B cell (primary cell): Measurements from ENCODE around the gene AP1AR. TPM values are rescaled to one million over a fixed set of nuclear protein-coding genes. Genes with fewer than 3 reads are reported as not detected.

Source experiments
- ATAC-seq: fragments of 200-7000 bp; cut with Tn5 transposase; one replicate; pipeline ENCODE4 v1.10.0; 2021; ENCODE audit warnings: low read depth, mild to moderate bottlenecking, moderate number of reproducible peaks, moderate library complexity
- CTCF ChIA-PET: fragments of 350-600 bp; sonication (Branson Sonifier 250); formaldehyde crosslinking; loops from one replicate; lab custom pipeline; 2021; ENCODE audit warnings: antibody characterized with exemption, inconsistent platforms; lab: Charles Lee
- POLR2A ChIA-PET: fragments of 350-600 bp; sonication (Branson Sonifier 250); formaldehyde crosslinking; loops from one replicate; lab custom pipeline; 2021; ENCODE audit warnings: antibody characterized with exemption; lab: Charles Lee
- DNase-seq: peaks from one replicate; pipeline ENCODE4 v3.0.0; 2013
- H2AFZ ChIP-seq: 2 replicates; pipeline ENCODE4 v1.6.1; 2012; ENCODE audit warnings: mild to moderate bottlenecking, low read depth, low read length; ENCODE audit not compliant: insufficient read depth, poor library complexity, severe bottlenecking
- H3K27ac ChIP-seq, 2 donors: 1 replicate in 1 of 2; 2 replicates in 1 of 2; pipeline ENCODE4 v1.5.1; 2012 to 2013; ENCODE audit warnings: low read length in 2 of 2, mild to moderate bottlenecking in 2 of 2, moderate library complexity in 1 of 2
- H3K27me3 ChIP-seq, 4 experiments: fragments of 200-600 bp in 1 of 4; sonication (generic) in 1 of 4; replicated peaks in 1 of 4; 1 replicate in 2 of 4; 2 replicates in 2 of 4; pipeline versions ENCODE4 v1.6.1 to v1.7.0; 2013 to 2016; ENCODE audit warnings: low read length in 3 of 4, mild to moderate bottlenecking in 2 of 4, mixed read lengths in 1 of 4, moderate library complexity in 1 of 4; ENCODE audit not compliant: insufficient read depth in 4 of 4, control insufficient read depth in 3 of 4; ENCODE audit errors: control extremely low read depth in 1 of 4
- H3K36me3 ChIP-seq, 2 experiments: replicated peaks in 1 of 2; 1 replicate in 1 of 2; 2 replicates in 1 of 2; pipeline versions ENCODE4 v1.6.1 to v1.7.1; 2013; ENCODE audit warnings: low read length in 1 of 2; ENCODE audit not compliant: insufficient read depth in 2 of 2, control insufficient read depth in 1 of 2; ENCODE audit errors: control extremely low read depth in 1 of 2, extremely low read depth in 1 of 2
- H3K4me1 ChIP-seq, 2 donors: fragments of 200-600 bp in 1 of 2; sonication (generic) in 1 of 2; 1 replicate in 1 of 2; 2 replicates in 1 of 2; pipeline versions ENCODE4 v1.5.1 to v1.6.1; 2013 to 2017; ENCODE audit warnings: low read length in 2 of 2; ENCODE audit not compliant: control insufficient read depth in 2 of 2, insufficient read depth in 2 of 2
- H3K4me2 ChIP-seq: replicated peaks from 2 replicates; pipeline ENCODE3; 2012; ENCODE audit warnings: mild to moderate bottlenecking, low read depth, low read length; ENCODE audit not compliant: poor library complexity, severe bottlenecking
- H3K4me3 ChIP-seq, 5 experiments: fragments of 200-600 bp in 1 of 5; sonication (generic) in 1 of 5; 1 replicate in 3 of 5; 2 replicates in 2 of 5; pipeline versions ENCODE4 v1.5.1 to v1.7.0; 2011 to 2016; ENCODE audit warnings: low read length in 4 of 5, mild to moderate bottlenecking in 4 of 5, low read depth in 2 of 5, control low read depth in 1 of 5, moderate library complexity in 1 of 5; ENCODE audit not compliant: insufficient read depth in 1 of 5; ENCODE audit errors: control extremely low read depth in 1 of 5, extremely low read depth in 1 of 5
- H3K79me2 ChIP-seq: fragments of 200-600 bp; sonication (generic); one replicate; pipeline ENCODE4 v1.6.0; 2016; ENCODE audit warnings: low read length; ENCODE audit not compliant: control insufficient read depth, insufficient read depth
- H3K9ac ChIP-seq: fragments of 200-600 bp; sonication (generic); 2 replicates; pipeline ENCODE4 v1.6.1; 2017; ENCODE audit warnings: mild to moderate bottlenecking, low read length, moderate library complexity
- H3K9me3 ChIP-seq, 3 donors: one replicate each; pipeline versions ENCODE4 v1.6.1 to v1.7.1; 2013; ENCODE audit warnings: low read length in 2 of 3; ENCODE audit not compliant: control insufficient read depth in 2 of 3, insufficient read depth in 1 of 3; ENCODE audit errors: control extremely low read depth in 1 of 3
- H4K20me1 ChIP-seq: 2 replicates; pipeline ENCODE4 v1.6.0; 2012; ENCODE audit warnings: mild to moderate bottlenecking, low read length; ENCODE audit not compliant: insufficient read depth, control insufficient read depth, poor library complexity, severe bottlenecking
- H3K27ac Mint-ChIP-seq: one replicate; pipeline ENCODE4 v1.8.0; 2021; ENCODE audit warnings: mixed read lengths
- H3K27me3 Mint-ChIP-seq: one replicate; pipeline ENCODE4 v1.8.0; 2021; ENCODE audit warnings: mixed read lengths
- H3K4me1 Mint-ChIP-seq: one replicate; pipeline ENCODE4 v1.8.0; 2021; ENCODE audit warnings: mixed read lengths
- H3K4me3 Mint-ChIP-seq: one replicate; pipeline ENCODE4 v1.8.0; 2021; ENCODE audit warnings: mixed read lengths
- H3K9me3 Mint-ChIP-seq: one replicate; pipeline ENCODE4 v1.8.0; 2022; ENCODE audit warnings: mixed read lengths; ENCODE audit not compliant: insufficient read depth
- EZH2 ChIP-seq: IDR thresholded peaks from 2 replicates; pipeline ENCODE4 v1.6.1; 2012; ENCODE audit warnings: borderline replicate concordance, low read depth, mild to moderate bottlenecking, moderate library complexity, low read length; ENCODE audit not compliant: insufficient read depth, poor library complexity, severe bottlenecking
- WGBS: methylation state at CpG from one replicate; pipeline ENCODE4 v1.1.5; 2013; ENCODE audit warnings: missing lambda C conversion rate; ENCODE audit not compliant: insufficient coverage; 5-methylcytosine and 5-hydroxymethylcytosine counted together
- intact Hi-C: fragments of 100-400 bp; cut with micrococcal nuclease; formaldehyde crosslinking; loops from one replicate; pipeline ENCODE4 v1.10.0; 2022
- polyA plus RNA-seq: library from polyadenylated mRNA; depleted of rRNA; stranded (reverse); fragments of >200 nt; gene quantifications from 2 replicates; pipeline ENCODE4 v1.2.3, GENCODE V29; 2012
- total RNA-seq, 2 donors: library from RNA; stranded (reverse); fragments of 120-200 nt in 1 of 2; gene quantifications; 1 replicate in 1 of 2; 2 replicates in 1 of 2; pipeline versions ENCODE4 v1.2.3 to v1.2.4, GENCODE V29; 2013 to 2022
- TF ChIP-seq, protein P1 (sequence below): fragments of 200-600 bp; IDR thresholded peaks from one replicate; pipeline ENCODE4 v1.8.0; 2022; ENCODE audit warnings: antibody characterized with exemption, mild to moderate bottlenecking

Gene AP1AR
- total and polyA plus RNA-seq, 2 donors (not counting 1 experiment from before 2014, with no cell fraction given) = 3.4 to 20.3 TPM

DNA sequence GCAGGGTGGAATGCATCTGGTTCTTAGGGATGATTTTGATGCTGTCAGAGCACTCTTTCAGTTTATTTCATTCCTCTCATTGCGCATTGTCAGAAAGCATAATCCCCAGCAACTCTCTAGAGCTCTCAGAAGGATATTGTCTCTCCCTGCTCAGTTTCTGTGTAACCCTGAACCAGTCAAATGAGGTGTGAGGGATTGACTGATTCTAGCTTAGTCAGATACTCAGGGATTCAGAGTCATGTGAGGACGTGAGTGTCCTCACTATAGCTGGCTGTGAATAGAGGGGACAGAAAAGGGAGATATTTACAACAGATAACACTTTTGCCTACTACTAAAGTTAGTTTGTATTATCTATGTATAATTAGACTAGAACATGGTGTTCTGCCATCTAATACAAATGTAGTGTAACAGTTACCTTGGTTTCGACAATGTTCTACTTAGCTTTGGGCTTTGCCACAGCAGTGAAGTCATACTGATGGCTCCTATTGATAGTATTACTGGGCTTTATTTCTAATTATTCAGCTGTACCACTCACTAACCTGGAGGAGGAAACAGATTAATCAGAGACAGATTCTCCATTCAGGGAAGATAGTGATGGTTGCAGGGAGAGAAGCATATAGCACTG lies 19.5 kb downstream of the AP1AR start:
- H3K79me2 ChIP-seq = peaks cover 22% of the 10 kb centered on the region
- no peaks in the 10 kb centered on the region for H3K27me3 Mint-ChIP-seq
- H3K27ac Mint-ChIP-seq = no peak overlapping the region

DNA sequence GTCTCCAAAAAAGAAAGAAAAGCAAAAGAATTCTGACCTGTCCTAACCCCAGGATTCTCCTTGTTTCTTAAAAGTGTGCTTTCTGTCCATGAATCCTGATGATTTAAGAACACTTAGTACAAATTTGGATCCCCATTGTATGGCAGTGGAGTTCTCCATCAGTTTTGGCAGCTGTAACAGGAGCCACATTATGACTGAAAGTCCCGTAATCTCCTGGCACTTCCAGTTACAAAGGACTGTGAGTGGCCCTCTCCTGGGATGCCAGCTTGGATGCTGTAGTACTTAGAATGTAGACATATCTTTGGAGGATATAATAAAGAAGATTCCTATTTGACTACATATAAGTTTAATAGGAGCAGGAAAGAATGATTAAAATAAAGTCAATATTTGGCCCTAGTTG lies 20.6 kb downstream of the AP1AR start:
- POLR2A ChIA-PET = no interaction called here
- 100% methylated on average over 1 of the region's 1 CpG for WGBS
- Mint-ChIP-seq H3K4me1 (peaks cover 5% of the 10 kb centered on the region), H3K9me3 (no peaks in the 10 kb centered on the region), H3K27me3 (no peaks in the 10 kb centered on the region), H3K27ac (no peak overlapping the region), H3K4me3 (no peak overlapping the region)
- Histone ChIP-seq H3K9me3 (no peaks in the 10 kb centered on the region), H3K27ac (no peak overlapping the region), H3K79me2 (peaks cover 16% of the 10 kb centered on the region), H2AFZ (no peak overlapping the region), H3K9ac (no peak overlapping the region), H3K36me3 (peaks cover 3% of the 10 kb centered on the region in 2 experiments), H3K27me3 (no peaks in the 10 kb centered on the region), H3K4me2 (no peak overlapping the region), H4K20me1 (no peaks in the 10 kb centered on the region), H3K4me3 (no peak overlapping the region), H3K4me1 (peaks cover 0 to 8% of the 10 kb centered on the region in 2 donors)
- TF ChIP-seq EZH2 = no peak
- TF ChIP-seq, protein P1, sequence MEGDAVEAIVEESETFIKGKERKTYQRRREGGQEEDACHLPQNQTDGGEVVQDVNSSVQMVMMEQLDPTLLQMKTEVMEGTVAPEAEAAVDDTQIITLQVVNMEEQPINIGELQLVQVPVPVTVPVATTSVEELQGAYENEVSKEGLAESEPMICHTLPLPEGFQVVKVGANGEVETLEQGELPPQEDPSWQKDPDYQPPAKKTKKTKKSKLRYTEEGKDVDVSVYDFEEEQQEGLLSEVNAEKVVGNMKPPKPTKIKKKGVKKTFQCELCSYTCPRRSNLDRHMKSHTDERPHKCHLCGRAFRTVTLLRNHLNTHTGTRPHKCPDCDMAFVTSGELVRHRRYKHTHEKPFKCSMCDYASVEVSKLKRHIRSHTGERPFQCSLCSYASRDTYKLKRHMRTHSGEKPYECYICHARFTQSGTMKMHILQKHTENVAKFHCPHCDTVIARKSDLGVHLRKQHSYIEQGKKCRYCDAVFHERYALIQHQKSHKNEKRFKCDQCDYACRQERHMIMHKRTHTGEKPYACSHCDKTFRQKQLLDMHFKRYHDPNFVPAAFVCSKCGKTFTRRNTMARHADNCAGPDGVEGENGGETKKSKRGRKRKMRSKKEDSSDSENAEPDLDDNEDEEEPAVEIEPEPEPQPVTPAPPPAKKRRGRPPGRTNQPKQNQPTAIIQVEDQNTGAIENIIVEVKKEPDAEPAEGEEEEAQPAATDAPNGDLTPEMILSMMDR = no peak
- ATAC-seq (no peak), DNase-seq (no peak)
- CTCF ChIA-PET = interaction anchor here (0.5 kb wide), 1 partner anchor 19 kb away, joined by 3 read pairs; no protein-coding TSS in a partner anchor
- intact Hi-C loops = no loop called here

More for the DNA sequence above, 19.5 kb downstream of the AP1AR start:
- DNase-seq = no peak
- H3K9ac ChIP-seq = no peak overlapping the region
- no peaks in the 10 kb centered on the region for H3K9me3 Mint-ChIP-seq
- no peak for TF ChIP-seq EZH2
- TF ChIP-seq, protein P1 = no peak
- POLR2A ChIA-PET = no interaction called here
- CTCF ChIA-PET = interaction anchor here (0.5 to 1.9 kb wide), 2 partner anchors 16 to 509 kb away, joined by 3 to 6 read pairs; no protein-coding TSS in a partner anchor
- no peak for ATAC-seq
- H3K4me1 ChIP-seq = peaks cover 0 to 8% of the 10 kb centered on the region in 2 donors
- WGBS = no CpG with 5 or more reads among the region's 3 CpGs
- no peak overlapping the region for H3K4me3 ChIP-seq
- peaks cover 1 to 3% of the 10 kb centered on the region in 2 experiments for H3K36me3 ChIP-seq
- H4K20me1 ChIP-seq = no peaks in the 10 kb centered on the region
- H3K27ac ChIP-seq = no peak overlapping the region
- no peak overlapping the region for H2AFZ ChIP-seq
- H3K4me2 ChIP-seq = no peak overlapping the region
- H3K4me3 Mint-ChIP-seq = no peak overlapping the region
- intact Hi-C loops = no loop called here
- no peaks in the 10 kb centered on the region for H3K27me3 ChIP-seq
- peaks cover 5% of the 10 kb centered on the region for H3K4me1 Mint-ChIP-seq
- H3K9me3 ChIP-seq = no peaks in the 10 kb centered on the region
